ENCODE results near the gene HEPHL1.

The HEPHL1 gene

GRCh38 chr11:94133752-94134151 lies 112.6 kb downstream of the HEPHL1 start:
- ChIA-PET CTCF (no interaction called here), POLR2A (no interaction called here)
- no peak for DNase-seq (ENCODE audit: low read depth, low spot score)
- TF ChIP-seq CTCF (IDR thresholded peaks at IDR 0.05; ENCODE audit: insufficient read depth, low read length, missing control alignments), result no peak
- H3K4me3 ChIP-seq (ENCODE audit: low read depth, low read length), result no peak overlapping the region

GRCh38 chr11:94134651-94135512 lies 113.7 kb downstream of the HEPHL1 start:
- H3K4me3 ChIP-seq (ENCODE audit: low read depth, low read length), result peak overlapping the region; percentile 38
- POLR2A ChIA-PET, result no interaction called here
- no peak for TF ChIP-seq CTCF (IDR thresholded peaks at IDR 0.05; ENCODE audit: insufficient read depth, low read length, missing control alignments)
- CTCF ChIA-PET, result interaction anchor here (1.2 to 1.7 kb wide), 7 partner anchors 11 to 370 kb away, joined by 3 to 10 read pairs (median 4); no protein-coding TSS in a partner anchor
- DNase-seq (ENCODE audit: low read depth, low spot score), result peak; percentile 84

- H3K4me3 ChIP-seq (ENCODE audit: low read depth, low read length), result no peak overlapping the region
- DNase-seq (ENCODE audit: low read depth, low spot score), result no peak
- ChIA-PET POLR2A (no interaction called here), CTCF (interaction anchor here (0.6 to 2.8 kb wide), 4 partner anchors 10 to 44 kb away, joined by 3 to 10 read pairs (median 3); no protein-coding TSS in a partner anchor)
- no peak for TF ChIP-seq CTCF (IDR thresholded peaks at IDR 0.05; ENCODE audit: insufficient read depth, low read length, missing control alignments)
Observed at GRCh38 chr11:94139416-94139815, 118.3 kb downstream of the HEPHL1 start.

- no peak overlapping the region for H3K4me3 ChIP-seq (ENCODE audit: low read depth, low read length)
- TF ChIP-seq CTCF (IDR thresholded peaks at IDR 0.05; ENCODE audit: insufficient read depth, low read length, missing control alignments), result no peak
- DNase-seq (ENCODE audit: low read depth, low spot score), result no peak
- ChIA-PET POLR2A (no interaction called here), CTCF (interaction anchor here (0.6 to 2.8 kb wide), 3 partner anchors 10 to 44 kb away, joined by 3 to 10 read pairs (median 3); no protein-coding TSS in a partner anchor)
Observed at GRCh38 chr11:94140154-94140655, 119.1 kb downstream of the HEPHL1 start.

- no peak for DNase-seq (ENCODE audit: low read depth, low spot score)
- POLR2A ChIA-PET, result interaction anchor here (0.7 kb wide), 1 partner anchor 10 kb away, joined by 3 read pairs; no protein-coding TSS in a partner anchor
- no peak for TF ChIP-seq CTCF (IDR thresholded peaks at IDR 0.05; ENCODE audit: insufficient read depth, low read length, missing control alignments)
- H3K4me3 ChIP-seq (ENCODE audit: low read depth, low read length), result no peak overlapping the region
- CTCF ChIA-PET, result interaction anchor here (0.8 to 2.8 kb wide), 5 partner anchors 8 to 275 kb away, joined by 3 to 13 read pairs (median 5); no protein-coding TSS in a partner anchor
Observed at GRCh38 chr11:94141511-94142307, 120.6 kb downstream of the HEPHL1 start.

Data from AG04449 (cell line).